Activated naive CD4-positive, alpha-beta T cell treated with anti-CD3 and anti-CD28 coated beads, Interleukin-2, amount 10 ng/mL, durations not matched to agents 7 days and 5 days (primary cell): Measurements from ENCODE around the gene EXOC3L2.

Source experiments
- CTCF ChIA-PET: fragments of 350-600 bp; sonication (Branson Sonifier 250); formaldehyde crosslinking; loops from one replicate; lab custom pipeline; 2021; ENCODE audit warnings: antibody characterized with exemption; lab: Charles Lee
- DNase-seq: peaks from one replicate; pipeline ENCODE4 v3.0.0-alpha.2; 2020
- H3K27ac Mint-ChIP-seq: one replicate; pipeline ENCODE4 v1.8.0; 2021; ENCODE audit warnings: mild to moderate bottlenecking, moderate library complexity, mixed read lengths
- H3K27me3 Mint-ChIP-seq: one replicate; pipeline ENCODE4 v1.8.0; 2021; ENCODE audit warnings: mild to moderate bottlenecking, mixed read lengths
- H3K36me3 Mint-ChIP-seq: one replicate; pipeline ENCODE4 v1.8.0; 2021; ENCODE audit warnings: mixed read lengths
- H3K4me1 Mint-ChIP-seq: one replicate; pipeline ENCODE4 v1.8.0; 2021; ENCODE audit warnings: mixed read lengths
- H3K4me3 Mint-ChIP-seq: one replicate; pipeline ENCODE4 v1.8.0; 2021; ENCODE audit warnings: mild to moderate bottlenecking, moderate library complexity, mixed read lengths
- H3K9me3 Mint-ChIP-seq: one replicate; pipeline ENCODE4 v1.8.0; 2021; ENCODE audit warnings: mixed read lengths

Gene EXOC3L2

GRCh38 chr19:45173816-45174215 is 71.4 kb downstream of the EXOC3L2 start:
- Mint-ChIP-seq H3K4me3 (no peak overlapping the region), H3K36me3 (peaks cover 1% of the 10 kb centered on the region), H3K9me3 (no peaks in the 10 kb centered on the region), H3K4me1 (peaks cover 75% of the 10 kb centered on the region), H3K27ac (no peak overlapping the region), H3K27me3 (no peaks in the 10 kb centered on the region)
- DNase-seq = no peak
- CTCF ChIA-PET = no interaction called here

GRCh38 chr19:45172611-45173208 is 72.5 kb downstream of the EXOC3L2 start:
- Mint-ChIP-seq H3K27ac (peak overlapping the region; percentile 97), H3K4me1 (peaks cover 80% of the 10 kb centered on the region), H3K36me3 (peaks cover 2% of the 10 kb centered on the region), H3K4me3 (peak overlapping the region; percentile 58), H3K9me3 (no peaks in the 10 kb centered on the region), H3K27me3 (no peaks in the 10 kb centered on the region)
- no peak for DNase-seq
- CTCF ChIA-PET = interaction anchor here (0.6 kb wide), 1 partner anchor 245 kb away, joined by 3 read pairs; no protein-coding TSS in a partner anchor

DNA sequence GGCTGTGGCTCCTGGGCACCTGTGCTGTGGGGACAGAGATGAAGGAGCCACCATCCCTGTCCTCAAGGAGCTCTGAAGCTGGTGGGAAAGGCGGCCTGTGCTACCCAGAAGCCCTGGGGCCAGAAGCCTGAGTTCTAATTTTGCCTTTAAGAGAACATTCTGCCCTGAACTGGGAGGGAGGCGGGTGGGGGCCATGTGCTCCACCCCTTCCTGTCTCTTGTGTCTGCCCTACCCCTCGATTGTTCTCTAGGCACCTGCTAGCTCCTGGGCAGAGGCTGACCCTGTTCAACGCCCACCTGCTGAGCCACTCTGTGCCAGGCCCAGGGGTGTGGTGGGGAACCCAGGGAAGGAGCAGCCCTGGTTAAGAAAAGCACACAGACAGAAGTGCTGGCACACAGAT is 73.0 kb downstream of the EXOC3L2 start:
- Mint-ChIP-seq H3K4me1 (peaks cover 76% of the 10 kb centered on the region), H3K36me3 (peaks cover 2% of the 10 kb centered on the region), H3K27ac (peak overlapping the region; percentile 97), H3K9me3 (no peaks in the 10 kb centered on the region), H3K4me3 (peak overlapping the region; percentile 58), H3K27me3 (no peaks in the 10 kb centered on the region)
- CTCF ChIA-PET = interaction anchor here (0.6 kb wide), 1 partner anchor 244 kb away, joined by 3 read pairs; no protein-coding TSS in a partner anchor
- DNase-seq = peak; percentile 68

DNA sequence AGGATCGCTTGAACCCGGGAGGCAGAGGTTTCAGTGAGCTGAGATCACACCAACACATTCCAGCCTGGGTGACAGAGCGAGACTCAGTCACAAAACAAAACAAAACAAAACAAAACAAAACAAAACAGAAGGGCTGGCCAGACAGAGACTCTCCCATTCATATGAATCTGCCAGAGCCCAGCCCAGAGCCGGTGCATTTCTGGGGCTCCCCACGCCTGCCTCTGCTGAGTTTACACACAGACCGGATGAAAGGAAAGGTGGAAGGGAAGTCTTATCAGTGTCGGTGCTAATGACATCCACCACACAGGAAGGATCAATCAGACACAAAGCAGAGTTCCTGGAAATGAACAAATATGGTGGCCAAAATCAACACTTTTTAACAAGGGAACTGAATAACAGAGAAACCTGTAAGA is 74.0 kb downstream of the EXOC3L2 start:
- H3K27ac Mint-ChIP-seq = peak overlapping the region; percentile 97
- H3K4me1 Mint-ChIP-seq = peaks cover 74% of the 10 kb centered on the region
- CTCF ChIA-PET = interaction anchor here (2.0 kb wide), 1 partner anchor 8 kb away, joined by 6 read pairs; the partner anchor contains the start of gene BLOC1S3
- no peaks in the 10 kb centered on the region for H3K9me3 Mint-ChIP-seq
- peaks cover 6% of the 10 kb centered on the region for H3K36me3 Mint-ChIP-seq
- peak; percentile 73 for DNase-seq
- H3K27me3 Mint-ChIP-seq = peaks cover 3% of the 10 kb centered on the region
- peak overlapping the region; percentile 70 for H3K4me3 Mint-ChIP-seq

DNA sequence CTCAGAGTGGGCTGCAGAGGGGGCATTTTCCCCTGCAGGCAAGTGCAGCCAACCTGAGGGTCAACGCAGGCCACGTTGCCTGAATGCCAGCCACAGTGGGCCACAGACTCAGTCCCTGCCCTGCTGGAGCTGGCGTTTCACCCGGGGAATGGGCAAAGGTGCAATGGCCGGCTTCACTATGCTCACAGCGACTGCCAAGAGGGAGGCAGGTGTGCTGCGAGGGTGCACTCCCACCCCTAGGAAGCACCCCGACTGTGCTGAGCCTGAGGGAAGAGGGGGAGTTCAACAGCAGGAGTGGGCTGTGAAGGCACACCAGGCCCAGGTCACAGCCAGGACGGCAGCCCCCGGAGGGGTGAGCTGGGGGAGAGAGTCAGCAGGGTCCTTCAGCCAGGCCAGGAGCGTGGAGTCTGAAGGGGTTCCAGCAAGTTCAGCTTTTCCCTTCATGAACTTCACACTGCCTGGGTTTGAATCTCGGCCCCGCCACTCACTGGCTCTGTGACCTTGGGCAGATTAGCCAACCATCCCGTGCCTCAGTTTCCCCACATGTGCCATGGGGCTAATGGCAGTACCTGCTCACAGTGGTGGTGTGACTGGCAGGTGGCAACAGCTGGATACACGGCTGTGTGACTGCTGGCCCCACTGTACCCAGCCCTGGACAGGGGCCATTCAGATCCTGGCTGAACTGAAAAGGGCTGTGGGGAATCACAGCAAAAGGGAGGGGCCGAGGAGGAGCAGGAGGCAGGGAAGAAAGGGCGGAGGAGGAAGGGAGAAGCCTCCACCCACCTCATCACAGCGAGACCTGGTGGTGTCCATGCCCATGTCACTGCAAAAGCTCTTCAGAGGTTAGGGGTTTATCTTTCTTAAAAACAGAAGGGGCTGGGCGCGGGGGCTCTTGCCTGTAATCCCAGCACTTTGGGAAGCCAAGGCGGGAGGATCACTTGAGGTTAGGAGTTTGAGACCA is 74.8 kb downstream of the EXOC3L2 start:
- Mint-ChIP-seq H3K27me3 (peaks cover 3% of the 10 kb centered on the region), H3K4me3 (peak overlapping the region; percentile 70), H3K4me1 (peaks cover 72% of the 10 kb centered on the region), H3K27ac (peak overlapping the region; percentile 97), H3K9me3 (no peaks in the 10 kb centered on the region), H3K36me3 (peaks cover 8% of the 10 kb centered on the region)
- CTCF ChIA-PET = interaction anchor here (1.1 to 2.0 kb wide), 2 partner anchors 8 to 16 kb away, joined by 6 read pairs; partner anchors contain the start of gene BLOC1S3
- DNase-seq = no peak

DNA sequence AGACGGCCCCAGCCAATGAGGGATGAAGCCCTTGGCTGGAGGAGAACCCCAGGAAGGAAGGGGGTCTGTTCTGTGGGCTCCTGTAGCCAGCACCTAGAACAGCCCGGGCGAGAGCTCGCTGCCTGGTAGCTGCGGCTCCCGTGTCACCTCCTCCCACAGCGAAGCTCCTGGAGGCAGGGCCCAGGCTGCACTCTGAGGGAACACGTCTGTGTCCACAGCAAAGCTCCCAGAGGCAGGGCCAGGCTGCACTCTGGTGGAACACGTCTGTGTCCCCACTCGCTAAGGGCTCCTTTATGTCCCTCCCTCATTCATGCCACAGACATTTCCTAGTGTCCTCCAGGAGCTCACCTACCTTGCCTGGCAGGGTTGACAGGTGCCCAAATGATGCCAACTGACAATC is 75.6 kb downstream of the EXOC3L2 start:
- Mint-ChIP-seq H3K4me3 (no peak overlapping the region), H3K36me3 (peaks cover 9% of the 10 kb centered on the region), H3K4me1 (peaks cover 75% of the 10 kb centered on the region), H3K27me3 (peaks cover 3% of the 10 kb centered on the region), H3K27ac (peak overlapping the region; percentile 68), H3K9me3 (no peaks in the 10 kb centered on the region)
- CTCF ChIA-PET = interaction anchor here (1.1 to 2.0 kb wide), 2 partner anchors 9 to 17 kb away, joined by 6 read pairs; partner anchors contain the start of gene BLOC1S3
- DNase-seq = no peak

DNA sequence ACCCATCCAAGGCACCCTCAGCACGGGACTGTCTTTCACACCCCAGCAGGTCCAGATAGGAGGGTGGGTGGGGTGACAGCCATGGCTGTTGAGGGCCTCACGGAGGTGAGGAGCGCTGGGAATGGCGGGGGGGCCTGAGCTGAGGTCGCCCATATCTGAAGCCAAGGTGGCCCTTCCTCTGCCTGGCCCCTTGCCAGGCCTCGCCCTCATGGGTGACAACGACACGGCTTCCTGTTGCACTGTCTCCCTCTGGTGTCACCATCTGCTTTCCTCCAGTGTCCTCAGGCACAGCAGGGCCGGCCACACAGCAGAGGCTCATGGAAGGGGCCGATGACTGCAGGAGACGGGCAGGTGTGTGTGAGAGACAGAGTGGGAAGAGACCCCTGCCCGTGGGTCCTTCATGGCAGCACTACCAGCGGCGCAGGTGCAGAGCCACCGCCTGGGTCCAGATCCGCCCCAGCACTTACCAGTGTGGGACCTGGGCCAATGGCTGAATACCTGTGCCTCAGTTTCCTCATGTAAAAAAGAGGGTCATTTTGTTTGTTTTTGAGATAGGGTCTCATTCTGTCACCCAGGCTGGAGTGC is 76.3 kb downstream of the EXOC3L2 start:
- Mint-ChIP-seq H3K9me3 (no peaks in the 10 kb centered on the region), H3K4me3 (no peak overlapping the region), H3K27ac (no peak overlapping the region), H3K4me1 (peaks cover 75% of the 10 kb centered on the region), H3K36me3 (peaks cover 9% of the 10 kb centered on the region), H3K27me3 (peaks cover 3% of the 10 kb centered on the region)
- CTCF ChIA-PET = no interaction called here
- DNase-seq = no peak

DNA sequence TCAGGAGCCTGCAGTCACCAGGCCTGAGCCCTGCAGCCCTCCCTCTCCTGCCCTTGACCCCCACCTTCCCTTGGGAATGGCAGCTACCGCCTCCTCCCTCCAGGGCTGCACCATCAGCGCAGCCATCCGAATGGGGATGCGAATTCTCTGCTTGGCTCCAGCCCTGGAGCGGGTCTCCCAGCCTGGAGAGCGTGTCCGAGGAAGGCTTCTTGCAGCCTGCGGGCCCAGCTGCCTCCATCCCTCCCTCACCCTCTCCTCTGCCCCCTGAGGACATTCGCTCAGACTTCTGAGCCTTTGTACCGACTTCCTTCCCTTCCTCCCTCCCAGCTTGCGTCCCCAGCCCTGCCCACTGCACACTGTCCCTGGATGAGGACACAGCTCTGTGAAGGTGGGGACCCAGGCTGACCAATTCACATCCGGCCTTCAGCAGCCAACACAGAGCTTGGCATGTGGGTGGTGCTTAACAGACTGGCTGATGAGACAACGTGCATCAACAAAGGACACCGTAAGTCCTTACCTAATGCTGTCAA is 78.4 kb downstream of the EXOC3L2 start:
- CTCF ChIA-PET = interaction anchor here (1.0 kb wide), 1 partner anchor 24 kb away, joined by 3 read pairs; no protein-coding TSS in a partner anchor
- H3K9me3 Mint-ChIP-seq = no peaks in the 10 kb centered on the region
- no peak for DNase-seq
- peak overlapping the region; percentile 29 for H3K27ac Mint-ChIP-seq
- peaks cover 63% of the 10 kb centered on the region for H3K4me1 Mint-ChIP-seq
- peaks cover 9% of the 10 kb centered on the region for H3K27me3 Mint-ChIP-seq
- H3K36me3 Mint-ChIP-seq = peaks cover 9% of the 10 kb centered on the region
- no peak overlapping the region for H3K4me3 Mint-ChIP-seq

GRCh38 chr19:45164577-45165335 is 80.5 kb downstream of the EXOC3L2 start:
- no peaks in the 10 kb centered on the region for H3K9me3 Mint-ChIP-seq
- H3K4me1 Mint-ChIP-seq = peaks cover 43% of the 10 kb centered on the region
- no peak overlapping the region for H3K4me3 Mint-ChIP-seq
- peaks cover 26% of the 10 kb centered on the region for H3K27me3 Mint-ChIP-seq
- CTCF ChIA-PET = interaction anchor here (1.6 kb wide), 1 partner anchor 22 kb away, joined by 8 read pairs; no protein-coding TSS in a partner anchor
- DNase-seq = peak; percentile 75
- peak overlapping the region; percentile 42 for H3K27ac Mint-ChIP-seq
- H3K36me3 Mint-ChIP-seq = peaks cover 9% of the 10 kb centered on the region

DNA sequence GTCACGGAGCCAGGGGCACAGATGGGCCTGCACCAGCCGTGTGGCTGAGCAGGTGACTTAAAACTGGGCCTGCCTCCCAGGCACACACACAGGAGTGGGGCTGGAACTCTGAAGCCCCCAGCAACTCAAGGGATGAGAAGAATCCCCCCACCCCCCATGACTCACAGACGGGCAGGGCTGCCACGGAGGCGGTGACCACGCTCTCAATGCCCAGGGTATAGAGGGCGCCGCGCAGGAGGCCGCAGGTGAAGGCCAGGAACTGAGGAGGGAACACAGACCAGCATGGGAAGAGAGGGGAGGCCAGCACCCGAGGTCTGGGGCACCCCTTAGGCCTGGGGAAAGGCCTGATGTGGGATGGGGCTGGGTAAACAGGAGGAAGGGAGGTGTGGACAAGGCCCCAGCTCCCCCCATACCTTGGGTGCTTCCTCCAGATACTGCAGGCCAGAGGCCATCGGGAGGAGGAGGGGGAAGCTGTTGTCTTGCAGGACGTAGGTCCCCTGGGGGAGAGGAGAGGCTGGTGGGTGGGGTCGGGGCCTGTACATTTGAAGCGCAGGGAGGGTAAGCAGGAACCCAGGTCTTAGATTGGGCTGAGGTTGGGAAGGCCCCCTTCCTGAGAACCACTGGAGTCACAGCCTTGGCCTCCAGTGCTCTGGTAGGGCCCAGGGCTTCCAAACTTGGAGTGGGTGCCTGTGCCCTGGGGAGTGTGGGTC is 81.3 kb downstream of the EXOC3L2 start:
- no peak overlapping the region for H3K4me3 Mint-ChIP-seq
- DNase-seq = no peak
- peaks cover 9% of the 10 kb centered on the region for H3K36me3 Mint-ChIP-seq
- H3K9me3 Mint-ChIP-seq = no peaks in the 10 kb centered on the region
- peaks cover 35% of the 10 kb centered on the region for H3K4me1 Mint-ChIP-seq
- CTCF ChIA-PET = interaction anchor here (1.0 to 1.6 kb wide), 2 partner anchors 12 to 23 kb away, joined by 3 to 8 read pairs; no protein-coding TSS in a partner anchor
- peak overlapping the region; percentile 42 for H3K27ac Mint-ChIP-seq
- H3K27me3 Mint-ChIP-seq = peaks cover 34% of the 10 kb centered on the region

DNA sequence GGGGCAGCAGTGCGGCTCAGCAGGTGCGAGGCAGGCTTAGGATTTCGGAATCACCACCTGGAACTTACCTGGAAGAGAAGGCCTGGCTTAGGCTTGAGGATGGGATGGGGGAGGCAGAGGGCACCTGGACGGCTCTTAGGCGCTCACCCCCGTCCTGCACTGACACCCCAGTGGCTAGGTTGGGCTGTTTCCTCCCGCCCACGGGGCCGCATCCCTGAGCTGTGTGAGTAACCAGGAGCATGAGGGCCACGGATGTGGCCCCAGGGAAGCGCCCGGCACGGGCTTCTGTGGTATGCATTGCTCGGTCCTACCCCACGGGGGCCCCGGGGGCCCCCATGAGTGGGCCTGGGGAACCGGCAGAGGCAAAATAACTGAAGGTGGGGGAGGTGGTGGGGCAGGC is 82.1 kb downstream of the EXOC3L2 start:
- DNase-seq = no peak

DNA sequence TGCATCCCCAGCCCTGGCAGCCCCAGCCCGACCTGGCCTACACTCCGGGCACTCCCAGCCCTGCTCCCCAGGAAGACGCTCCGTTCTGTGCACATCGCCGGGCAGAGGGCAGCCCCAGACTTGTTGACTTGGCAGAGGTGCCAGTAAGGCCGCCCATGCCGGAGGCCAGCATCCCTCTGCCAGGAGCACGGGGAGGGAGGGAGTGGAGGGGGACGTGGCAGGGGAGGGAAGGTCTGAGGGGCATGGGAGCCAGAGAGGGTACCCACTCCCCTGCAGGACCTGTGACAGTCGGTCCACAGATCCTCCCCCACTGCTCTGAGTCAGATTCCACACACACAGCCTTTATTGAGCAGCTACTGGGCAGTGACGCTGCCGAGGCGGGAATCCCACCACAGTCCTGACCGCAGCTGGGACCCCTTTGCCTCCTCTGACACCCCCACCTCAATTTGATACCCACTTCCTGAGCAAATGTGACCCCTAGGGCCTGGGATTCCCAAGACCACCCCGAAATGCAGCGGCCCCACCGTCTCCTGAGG is 82.5 kb downstream of the EXOC3L2 start:
- H3K9me3 Mint-ChIP-seq = no peaks in the 10 kb centered on the region
- no peak for DNase-seq
- peaks cover 8% of the 10 kb centered on the region for H3K36me3 Mint-ChIP-seq
- peaks cover 27% of the 10 kb centered on the region for H3K4me1 Mint-ChIP-seq
- H3K27me3 Mint-ChIP-seq = peaks cover 47% of the 10 kb centered on the region
- no peak overlapping the region for H3K27ac Mint-ChIP-seq
- no peak overlapping the region for H3K4me3 Mint-ChIP-seq
- CTCF ChIA-PET = no interaction called here

More for the DNA sequence above, 82.1 kb downstream of the EXOC3L2 start:
- Mint-ChIP-seq H3K4me3 (no peak overlapping the region), H3K4me1 (peaks cover 27% of the 10 kb centered on the region), H3K27ac (no peak overlapping the region), H3K36me3 (peaks cover 8% of the 10 kb centered on the region), H3K27me3 (peaks cover 42% of the 10 kb centered on the region), H3K9me3 (no peaks in the 10 kb centered on the region)
- CTCF ChIA-PET = interaction anchor here (1.0 kb wide), 1 partner anchor 11 kb away, joined by 3 read pairs; no protein-coding TSS in a partner anchor
